GM19328 (cell line): ENCODE results near the gene TMEM203.
"Not testable (repeated sequence)": the region's sequence is repeated elsewhere in the genome, so short reads cannot be mapped to it uniquely, and the experiment has no call there.

Experiments used
- ATAC-seq: cut with Tn5 transposase; IDR thresholded peaks from one replicate; pipeline ENCODE4 v1.9.1; 2021; ENCODE audit warnings: mild to moderate bottlenecking, moderate library complexity; ENCODE audit not compliant: unreplicated experiment

TMEM203 gene

DNA sequence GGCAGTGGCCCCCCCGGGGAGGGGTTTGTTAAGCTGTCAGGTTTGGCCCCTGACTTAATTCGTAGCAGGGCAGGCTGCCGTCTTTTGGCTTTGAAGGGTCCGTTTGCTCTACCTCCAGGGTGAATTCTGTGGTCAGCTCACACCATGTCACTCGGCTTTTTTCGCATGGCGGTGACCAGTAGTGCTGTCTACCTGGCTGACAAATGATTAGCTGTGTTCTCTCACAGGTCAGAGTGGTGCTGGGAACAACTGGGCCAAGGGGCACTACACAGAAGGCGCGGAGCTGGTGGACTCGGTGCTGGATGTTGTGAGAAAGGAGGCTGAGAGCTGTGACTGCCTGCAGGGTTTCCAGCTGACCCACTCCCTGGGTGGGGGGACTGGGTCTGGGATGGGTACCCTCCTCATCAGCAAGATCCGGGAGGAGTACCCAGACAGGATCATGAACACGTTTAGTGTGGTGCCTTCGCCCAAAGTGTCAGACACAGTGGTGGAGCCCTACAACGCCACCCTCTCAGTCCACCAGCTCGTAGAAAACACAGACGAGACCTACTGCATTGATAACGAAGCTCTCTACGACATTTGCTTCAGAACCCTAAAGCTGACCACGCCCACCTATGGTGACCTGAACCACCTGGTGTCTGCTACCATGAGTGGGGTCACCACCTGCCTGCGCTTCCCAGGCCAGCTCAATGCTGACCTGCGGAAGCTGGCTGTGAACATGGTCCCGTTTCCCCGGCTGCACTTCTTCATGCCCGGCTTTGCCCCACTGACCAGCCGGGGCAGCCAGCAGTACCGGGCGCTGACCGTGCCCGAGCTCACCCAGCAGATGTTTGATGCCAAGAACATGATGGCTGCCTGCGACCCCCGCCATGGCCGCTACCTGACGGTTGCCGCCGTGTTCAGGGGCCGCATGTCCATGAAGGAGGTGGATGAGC lies 37.1 kb upstream of the TMEM203 start:
- no peak for ATAC-seq

GRCh38 chr9:137241490-137242268 lies 36.2 kb upstream of the TMEM203 start:
- peak; percentile 3 for ATAC-seq

DNA sequence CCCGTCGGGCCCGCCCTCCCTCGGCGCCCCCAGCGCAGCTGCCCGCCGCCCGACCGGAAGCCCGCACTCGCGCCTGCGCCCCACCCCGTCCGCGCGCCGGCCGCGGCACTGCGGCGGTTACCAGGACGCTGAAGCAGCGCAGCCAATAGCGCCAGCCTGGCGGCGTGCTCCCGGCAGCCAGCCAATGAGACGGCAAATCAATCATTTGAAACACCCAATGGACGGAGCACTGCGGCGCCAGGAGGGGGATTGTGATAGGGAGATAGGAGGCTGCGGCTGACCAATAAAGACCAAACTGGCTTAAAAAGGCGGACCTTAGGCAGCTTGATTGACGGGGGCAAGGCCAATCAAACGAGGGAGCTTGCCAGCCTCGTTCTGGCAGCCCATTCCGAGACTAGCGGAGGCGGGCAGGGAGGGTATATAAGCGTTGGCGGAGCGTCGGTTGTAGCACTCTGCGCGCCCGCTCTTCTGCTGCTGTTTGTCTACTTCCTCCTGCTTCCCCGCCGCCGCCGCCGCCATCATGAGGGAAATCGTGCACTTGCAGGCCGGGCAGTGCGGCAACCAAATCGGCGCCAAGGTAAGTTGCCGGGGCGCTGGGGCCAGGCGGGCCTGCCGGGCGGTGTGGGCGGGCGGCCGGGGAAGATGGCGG lies 35.5 kb upstream of the TMEM203 start, which contains the start of gene TUBB4B:
TUBB4B (plus strand) TSS at position 447 of the 649 bp plus-strand sequence; CDS start at position 521, 74 bp downstream.
- ATAC-seq = peak; percentile 64

DNA sequence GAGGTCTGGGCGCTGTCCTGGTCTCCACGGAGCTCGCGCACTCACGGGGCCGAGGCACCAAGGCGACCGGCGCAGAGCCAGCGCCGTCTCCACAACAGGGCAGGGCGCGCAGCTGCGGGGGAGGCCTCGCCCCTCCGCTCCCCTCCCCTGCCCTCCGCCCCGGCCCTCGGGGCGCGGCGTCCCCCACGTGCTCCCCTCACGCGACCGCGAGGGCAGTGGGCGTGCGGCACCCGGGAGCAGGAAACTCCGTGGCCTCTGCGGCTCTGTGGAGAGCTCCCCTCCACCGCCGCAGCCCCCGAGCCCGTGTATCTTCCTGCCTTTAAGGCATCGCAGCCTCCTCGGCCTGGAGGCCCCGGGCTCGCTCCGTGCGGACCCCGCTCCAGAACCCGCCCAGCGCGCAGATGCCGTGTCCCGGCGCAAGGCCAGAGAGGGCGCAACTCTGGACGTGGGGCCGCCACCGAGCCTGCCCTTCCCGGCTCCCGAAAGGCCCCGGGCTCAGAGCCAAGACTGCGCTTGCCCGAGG lies 34.9 kb upstream of the TMEM203 start:
- peak; percentile 15 for ATAC-seq

DNA sequence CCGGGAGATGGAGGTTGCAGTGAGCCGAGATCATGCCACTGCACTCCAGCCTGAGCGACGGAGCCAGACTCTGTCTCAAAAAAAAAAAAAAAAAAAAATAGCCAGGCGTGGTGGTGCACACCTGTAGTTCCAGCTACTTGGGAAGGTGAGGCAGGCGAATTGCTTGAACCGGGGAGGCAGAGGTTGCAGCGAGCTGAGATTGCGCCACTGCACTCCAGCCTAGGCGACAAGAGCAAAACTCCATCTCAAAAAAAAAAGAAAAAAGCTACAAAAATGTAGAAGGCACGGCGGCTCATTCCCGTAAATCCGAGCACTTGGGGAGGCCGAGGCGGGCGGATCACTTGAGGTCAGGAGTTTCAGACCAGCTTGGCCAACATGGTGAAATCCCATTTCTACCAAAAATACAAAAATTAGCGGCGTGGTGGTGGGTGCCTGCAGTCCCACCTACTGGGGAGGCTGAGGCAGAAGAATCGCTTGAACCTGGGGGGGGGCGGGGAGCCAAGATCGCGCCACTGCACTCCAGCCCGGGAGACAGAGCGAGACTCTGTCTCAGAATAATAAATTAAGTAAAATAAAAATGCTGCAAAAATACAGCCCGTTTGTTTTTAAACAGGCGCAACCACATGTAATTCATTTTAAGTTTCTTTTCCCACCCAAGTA lies 34.2 kb upstream of the TMEM203 start:
- not testable (repeated sequence) for ATAC-seq

GRCh38 chr9:137237759-137238726 lies 32.6 kb upstream of the TMEM203 start:
- no peak for ATAC-seq

GRCh38 chr9:137236936-137237421 lies 31.5 kb upstream of the TMEM203 start:
- ATAC-seq = no peak

GRCh38 chr9:137236238-137236935 lies 30.9 kb upstream of the TMEM203 start:
- ATAC-seq = no peak

- no peak for ATAC-seq
Measured at GRCh38 chr9:137235424-137236237, 30.2 kb upstream of the TMEM203 start.

DNA sequence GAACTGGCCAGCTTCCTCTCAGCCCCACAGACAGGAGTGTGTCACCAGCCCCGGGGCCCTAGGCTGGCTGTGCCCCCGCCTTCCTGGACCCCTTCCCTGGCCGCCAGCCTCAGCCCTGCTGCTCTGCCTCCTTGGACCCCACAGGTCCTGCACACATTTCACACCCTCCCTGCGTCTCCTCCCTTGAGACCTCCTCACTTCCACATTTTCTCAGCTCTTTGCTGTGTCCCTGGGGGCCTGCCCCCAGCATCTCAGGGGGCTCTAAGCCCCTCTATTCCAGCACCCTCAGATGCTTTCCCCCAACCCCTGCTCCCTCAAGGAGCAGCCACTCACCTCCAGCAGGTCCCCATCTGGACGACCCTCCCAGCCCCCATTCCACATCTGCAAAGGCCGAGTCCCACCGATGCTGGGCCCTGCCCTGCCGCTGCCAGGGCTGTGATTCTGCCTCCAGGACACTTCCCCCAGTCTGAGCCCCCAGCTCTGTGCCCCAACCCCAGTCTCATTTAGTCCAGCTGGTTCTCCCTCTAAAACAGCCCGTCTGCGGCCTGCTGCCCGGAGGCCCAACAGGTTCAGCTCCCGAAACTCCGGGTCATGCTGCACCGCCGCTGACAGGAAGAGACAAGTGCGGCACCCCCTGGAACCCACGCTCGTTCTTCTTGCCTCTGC lies 29.4 kb upstream of the TMEM203 start:
- ATAC-seq = no peak

DNA sequence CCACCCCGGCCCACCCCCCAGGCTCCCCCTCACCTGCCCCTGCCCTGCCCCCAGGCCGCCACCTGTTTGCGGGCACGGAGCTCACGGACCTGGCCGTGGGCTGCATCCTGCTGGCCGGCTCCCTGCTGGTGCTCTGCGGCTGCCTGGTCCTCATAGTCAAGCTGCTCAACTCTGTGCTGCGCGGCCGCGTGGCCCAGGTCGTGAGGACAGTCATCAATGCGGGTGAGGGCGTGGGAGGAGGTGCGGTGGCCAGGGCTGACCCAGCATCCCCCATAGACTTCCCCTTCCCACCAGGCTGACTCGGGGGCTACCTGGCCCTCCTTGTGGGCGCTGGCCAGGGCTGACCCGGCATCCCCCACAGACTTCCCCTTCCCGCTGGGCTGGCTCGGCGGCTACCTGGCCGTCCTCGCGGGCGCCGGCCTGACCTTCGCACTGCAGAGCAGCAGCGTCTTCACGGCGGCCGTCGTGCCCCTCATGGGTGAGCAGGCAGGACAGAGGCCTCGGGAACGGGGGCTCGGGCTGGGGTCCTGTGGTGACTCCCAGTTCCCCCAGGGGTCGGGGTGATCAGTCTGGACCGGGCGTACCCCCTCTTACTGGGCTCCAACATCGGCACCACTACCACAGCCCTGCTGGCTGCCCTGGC lies 28.7 kb upstream of the TMEM203 start:
- ATAC-seq = no peak

- no peak for ATAC-seq
Measured at GRCh38 chr9:137233143-137233980, 27.9 kb upstream of the TMEM203 start.

DNA sequence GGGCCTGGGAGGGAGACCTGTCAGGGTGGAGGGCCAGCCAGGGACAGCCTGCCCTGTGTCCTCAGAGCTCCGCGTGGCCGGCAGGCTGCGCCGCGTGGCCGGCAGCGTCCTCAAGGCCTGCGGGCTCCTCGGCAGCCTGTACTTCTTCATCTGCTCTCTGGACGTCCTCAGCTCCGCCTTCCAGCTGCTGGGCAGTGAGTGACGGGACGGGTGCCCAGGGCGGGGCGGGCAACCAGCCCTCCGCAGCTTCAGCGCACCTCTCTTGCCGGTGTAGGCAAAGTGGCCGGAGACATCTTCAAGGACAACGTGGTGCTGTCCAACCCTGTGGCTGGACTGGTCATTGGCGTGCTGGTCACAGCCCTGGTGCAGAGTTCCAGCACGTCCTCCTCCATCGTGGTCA lies 27.1 kb upstream of the TMEM203 start:
- no peak for ATAC-seq

DNA sequence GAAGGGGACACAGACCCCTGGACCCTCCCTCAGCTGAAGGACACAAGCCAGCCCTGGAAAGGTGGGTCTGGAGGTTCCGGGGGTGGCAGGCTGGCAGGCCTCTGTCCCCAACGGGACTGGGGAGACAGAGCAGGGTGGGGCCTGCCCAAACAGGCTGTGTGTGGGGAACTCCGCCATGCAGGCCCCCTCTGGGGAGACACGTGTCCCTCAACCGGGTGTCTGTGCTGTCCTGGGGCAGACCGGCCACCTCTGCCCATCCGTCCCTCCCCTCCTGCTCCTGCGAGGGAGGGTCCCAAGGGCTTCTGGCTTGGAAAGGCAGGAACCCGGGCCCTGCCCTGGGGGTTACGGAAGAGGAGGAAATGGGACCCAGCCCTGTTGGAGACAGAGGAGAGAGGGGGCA lies 26.7 kb upstream of the TMEM203 start:
- no peak for ATAC-seq

DNA sequence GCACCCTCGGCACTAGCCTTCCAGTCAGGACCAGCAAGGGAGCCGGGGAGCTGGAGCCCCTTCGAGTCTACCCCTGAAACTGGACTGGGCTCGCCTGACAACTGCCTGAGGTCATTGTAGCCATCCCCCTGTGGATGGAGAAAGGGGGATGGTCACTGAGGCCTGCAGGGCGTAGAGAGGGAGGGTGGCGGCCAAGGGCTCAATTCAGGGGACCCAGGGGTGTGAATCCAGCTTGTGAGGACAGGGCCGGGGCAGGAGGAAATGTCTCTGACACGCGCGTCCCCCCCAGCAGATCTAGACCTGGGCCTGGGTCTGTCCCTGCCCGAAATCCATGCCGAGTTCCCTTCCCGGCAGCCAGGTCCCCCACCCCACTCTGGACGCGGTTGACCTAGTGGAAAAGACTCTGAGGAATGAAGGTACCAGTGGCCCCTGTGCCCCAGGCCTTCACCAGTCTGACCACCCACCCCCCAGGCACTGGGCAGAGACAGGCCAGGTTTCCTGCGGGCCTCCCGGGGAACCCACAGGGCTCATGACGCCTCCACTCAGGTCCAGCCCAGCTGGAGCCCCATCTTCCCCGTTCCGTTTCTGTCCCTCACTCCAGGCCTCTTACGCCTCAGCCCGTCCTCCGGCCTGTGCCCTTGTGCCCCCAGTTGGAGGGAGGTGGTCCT lies 26.1 kb upstream of the TMEM203 start:
- ATAC-seq = no peak
